WTC11 (cell line): ENCODE measurements around the gene CEP192. TPM values are rescaled to one million over a fixed set of nuclear protein-coding genes. Genes with fewer than 3 reads are reported as not detected.

Experiments used
- ATAC-seq: fragments of 200-7000 bp; cut with Tn5 transposase; 2 replicates; pipeline ENCODE4 v1.10.0; 2021; ENCODE audit warnings: mild to moderate bottlenecking, moderate library complexity
- CTCF ChIA-PET: fragments of 300-600 bp; sonication (Branson Sonifier 250); formaldehyde crosslinking; loops from one replicate; lab custom pipeline; 2021; ENCODE audit warnings: antibody characterized with exemption; lab: Charles Lee
- POLR2A ChIA-PET: fragments of 350-600 bp; sonication (Branson Sonifier 250); formaldehyde crosslinking; loops from one replicate; lab custom pipeline; 2021; ENCODE audit warnings: antibody characterized with exemption; lab: Charles Lee
- DNase-seq: peaks from one replicate; pipeline ENCODE4 v3.0.0; 2021; ENCODE audit warnings: low spot score
- H3K27ac Mint-ChIP-seq: 2 replicates; pipeline ENCODE4 v1.8.0; 2021; ENCODE audit warnings: mixed read lengths
- H3K27me3 Mint-ChIP-seq: 2 replicates; pipeline ENCODE4 v1.8.0; 2021; ENCODE audit warnings: low read depth, mild to moderate bottlenecking, moderate library complexity, mixed read lengths
- H3K36me3 Mint-ChIP-seq: 2 replicates; pipeline ENCODE4 v1.8.0; 2021; ENCODE audit warnings: mixed read lengths
- H3K4me1 Mint-ChIP-seq: 2 replicates; pipeline ENCODE4 v1.8.0; 2022; ENCODE audit warnings: mixed read lengths
- H3K4me3 Mint-ChIP-seq: 2 replicates; pipeline ENCODE4 v1.8.0; 2021; ENCODE audit warnings: mild to moderate bottlenecking, moderate library complexity, mixed read lengths
- H3K9me3 Mint-ChIP-seq: 2 replicates; pipeline ENCODE4 v1.8.0; 2021; ENCODE audit warnings: mixed read lengths
- ATF6 ChIP-seq: sonication (generic); formaldehyde crosslinking; IDR thresholded peaks from 2 replicates; pipeline ENCODE4 v1.8.1; 2023; ENCODE audit warnings: mild to moderate bottlenecking, missing genetic modification reagents
- ERG ChIP-seq: fragments of 250-450 bp; sonication (Bioruptor Pico); IDR thresholded peaks from 2 replicates; pipeline ENCODE4 v1.8.0; 2021; ENCODE audit warnings: mild to moderate bottlenecking
- GABPB1 ChIP-seq: sonication (generic); formaldehyde crosslinking; IDR thresholded peaks from 2 replicates; pipeline ENCODE4 v1.8.1; 2023; ENCODE audit warnings: mild to moderate bottlenecking, missing genetic modification reagents
- HMGXB4 ChIP-seq: sonication (generic); formaldehyde crosslinking; IDR thresholded peaks from 2 replicates; pipeline ENCODE4 v1.8.1; 2023; ENCODE audit warnings: mild to moderate bottlenecking, moderate library complexity, missing genetic modification reagents
- IRF1 ChIP-seq: sonication (generic); formaldehyde crosslinking; IDR thresholded peaks from 2 replicates; pipeline ENCODE4 v1.8.0; 2023; ENCODE audit warnings: missing genetic modification reagents
- KAT7 ChIP-seq: sonication (generic); formaldehyde crosslinking; IDR thresholded peaks from 2 replicates; pipeline ENCODE4 v1.8.1; 2023; ENCODE audit warnings: missing genetic modification reagents, mild to moderate bottlenecking, borderline replicate concordance
- MAX ChIP-seq: sonication (generic); formaldehyde crosslinking; IDR thresholded peaks from 2 replicates; pipeline ENCODE4 v1.8.0; 2022; ENCODE audit warnings: mild to moderate bottlenecking, missing genetic modification reagents
- TCF7 ChIP-seq: sonication (generic); formaldehyde crosslinking; IDR thresholded peaks from 2 replicates; pipeline ENCODE4 v1.8.0; 2022; ENCODE audit warnings: mild to moderate bottlenecking, low read depth, missing genetic modification reagents, moderate library complexity
- TEAD1 ChIP-seq: sonication (generic); formaldehyde crosslinking; IDR thresholded peaks from 2 replicates; pipeline ENCODE4 v1.8.0; 2022; ENCODE audit warnings: mild to moderate bottlenecking, missing genetic modification reagents
- ZNF138 ChIP-seq: sonication (generic); formaldehyde crosslinking; conservative IDR thresholded peaks from 2 replicates; pipeline ENCODE4 v1.8.1; 2022; ENCODE audit warnings: mild to moderate bottlenecking, moderate library complexity, missing genetic modification reagents
- ZNF219 ChIP-seq: sonication (generic); formaldehyde crosslinking; IDR thresholded peaks from 2 replicates; pipeline ENCODE4 v1.8.0; 2023; ENCODE audit warnings: missing genetic modification reagents, mild to moderate bottlenecking, borderline replicate concordance
- ZNF317 ChIP-seq: sonication (generic); formaldehyde crosslinking; IDR thresholded peaks from 2 replicates; pipeline ENCODE4 v1.8.1; 2023; ENCODE audit warnings: low read depth, mild to moderate bottlenecking, moderate library complexity, missing genetic modification reagents, borderline replicate concordance
- total RNA-seq: library from RNA; stranded (reverse); gene quantifications from 3 replicates; pipeline ENCODE4 v1.2.3, GENCODE V29; 2021

Gene CEP192
- total RNA-seq, 1 experiment from 2014 or later: 25.4 TPM

- Mint-ChIP-seq H3K4me1 (peaks cover 11% of the 10 kb centered on the region; the same call in 1 of the 2 replicates), H3K27me3 (peaks cover 47% of the 10 kb centered on the region), H3K27ac (no peak overlapping the region), H3K9me3 (peaks cover 26% of the 10 kb centered on the region), H3K4me3 (peak overlapping the region; percentile 62), H3K36me3 (peaks cover 20% of the 10 kb centered on the region)
- POLR2A ChIA-PET: no interaction called here
- ATAC-seq (no peak), DNase-seq (no peak)
- TF ChIP-seq KAT7 (no peak), TCF7 (CRISPR knock-in tag) (no peak), IRF1 (CRISPR knock-in tag) (no peak), ERG (CRISPR knock-in tag) (no peak), HMGXB4 (no peak), ATF6 (CRISPR knock-in tag) (no peak), TEAD1 (CRISPR knock-in tag) (no peak)
- CTCF ChIA-PET: interaction anchor here (0.8 to 1.8 kb wide), 4 partner anchors 13 to 393 kb away, joined by 3 to 14 read pairs (median 4); no protein-coding TSS in a partner anchor
Measured at GRCh38 chr18:13137670-13138419, 146.7 kb downstream of the CEP192 start.

- TF ChIP-seq GABPB1 (CRISPR knock-in tag) (peak; percentile 10; the same call in 1 of the 2 replicates), ATF6 (CRISPR knock-in tag) (no peak)
- Mint-ChIP-seq H3K4me3 (no peak overlapping the region), H3K4me1 (peaks cover 11% of the 10 kb centered on the region; the same call in 1 of the 2 replicates), H3K9me3 (peaks cover 26% of the 10 kb centered on the region), H3K27ac (no peak overlapping the region), H3K36me3 (peaks cover 20% of the 10 kb centered on the region), H3K27me3 (peaks cover 47% of the 10 kb centered on the region)
- CTCF ChIA-PET: interaction anchor here (0.8 to 1.8 kb wide), 4 partner anchors 21 to 78 kb away, joined by 3 to 14 read pairs (median 8); no protein-coding TSS in a partner anchor
- ATAC-seq: no peak
- no peak for DNase-seq
- POLR2A ChIA-PET: no interaction called here
Measured at GRCh38 chr18:13138420-13139139, 147.4 kb downstream of the CEP192 start.

- POLR2A ChIA-PET: no interaction called here
- no peak for ATAC-seq
- Mint-ChIP-seq H3K9me3 (peaks cover 33% of the 10 kb centered on the region), H3K36me3 (peaks cover 28% of the 10 kb centered on the region), H3K27me3 (peaks cover 42% of the 10 kb centered on the region), H3K27ac (no peak overlapping the region)
- TF ChIP-seq MAX (CRISPR knock-in tag): no peak
- no peak for TF ChIP-seq ZNF138 (CRISPR knock-in tag)
- TF ChIP-seq GABPB1 (CRISPR knock-in tag): peak; percentile 34; the same call in 1 of the 2 replicates
- TF ChIP-seq ZNF219: no peak
- no peak for TF ChIP-seq ZNF317 (CRISPR knock-in tag)
- no peak for TF ChIP-seq HMGXB4
- TF ChIP-seq, all 79 proteins: peak for 1
- CTCF ChIA-PET: interaction anchor here (0.8 to 1.8 kb wide), 5 partner anchors 20 to 76 kb away, joined by 3 to 12 read pairs (median 3); no protein-coding TSS in a partner anchor
- peaks cover 11% of the 10 kb centered on the region; the same call in 1 of the 2 replicates for H3K4me1 Mint-ChIP-seq
- DNase-seq: no peak
- H3K4me3 Mint-ChIP-seq: no peak overlapping the region
Measured at GRCh38 chr18:13139885-13140450, 148.8 kb downstream of the CEP192 start.
